Measurements from ENCODE around the gene NPFF.
A peak's percentile ranks its signal among the peaks of the same experiment; 100 is the strongest.

NPFF gene

GRCh38 chr12:53504004-53504920 lies 3.0 kb downstream of the NPFF start:
- no peak for TF ChIP-seq CTCF (IDR thresholded peaks at IDR 0.05; ENCODE audit: low read depth, low read length)
- no peak overlapping the region for H3K4me3 ChIP-seq (ENCODE audit: low read depth, low read length)

DNA sequence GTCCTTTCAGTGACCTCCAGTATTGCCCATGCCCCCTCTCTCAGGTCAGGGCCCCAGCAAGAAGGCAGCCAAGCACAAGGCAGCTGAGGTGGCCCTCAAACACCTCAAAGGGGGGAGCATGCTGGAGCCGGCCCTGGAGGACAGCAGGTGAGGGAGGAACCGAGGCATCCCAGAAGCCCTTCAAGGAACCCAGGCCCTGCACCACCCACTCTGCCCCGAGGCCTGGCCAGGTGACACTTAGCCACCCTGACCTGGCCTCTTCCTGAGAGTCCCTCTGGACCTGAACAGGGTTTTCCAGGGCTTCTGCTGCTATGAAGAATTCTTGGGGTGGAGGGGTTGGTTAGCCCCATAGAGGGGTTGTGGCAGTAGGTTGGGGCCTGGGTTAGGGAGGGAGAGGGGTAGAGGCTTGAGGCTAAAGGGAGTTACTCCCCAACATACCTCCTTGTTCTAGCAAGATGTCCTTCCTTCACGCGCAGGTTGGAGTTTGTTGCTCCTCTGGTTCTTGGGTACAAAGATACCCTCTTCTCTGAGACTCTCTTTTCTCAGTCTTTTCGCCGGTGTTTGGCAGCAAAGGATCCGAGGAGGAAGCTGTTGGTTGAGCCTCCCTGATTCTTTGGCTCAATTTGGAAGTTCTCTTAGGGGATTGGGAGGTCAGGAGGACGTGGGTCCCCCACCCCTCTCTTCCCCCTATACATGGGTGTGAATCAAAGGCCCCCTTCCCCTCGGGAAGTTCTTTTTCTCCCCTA lies 4.1 kb downstream of the NPFF start:
- H3K4me3 ChIP-seq (ENCODE audit: low read depth, low read length), result no peak overlapping the region
- no peak for TF ChIP-seq CTCF (IDR thresholded peaks at IDR 0.05; ENCODE audit: low read depth, low read length)

GRCh38 chr12:53502331-53502730 lies 5.0 kb downstream of the NPFF start:
- TF ChIP-seq CTCF (IDR thresholded peaks at IDR 0.05; ENCODE audit: low read depth, low read length), result no peak
- H3K4me3 ChIP-seq (ENCODE audit: low read depth, low read length), result peak overlapping the region; percentile 63

- TF ChIP-seq CTCF (IDR thresholded peaks at IDR 0.05; ENCODE audit: low read depth, low read length), result no peak
- peak overlapping the region; percentile 63 for H3K4me3 ChIP-seq (ENCODE audit: low read depth, low read length)
These were observed 5.6 kb downstream of the NPFF start for GRCh38 chr12:53501615-53502181.

DNA sequence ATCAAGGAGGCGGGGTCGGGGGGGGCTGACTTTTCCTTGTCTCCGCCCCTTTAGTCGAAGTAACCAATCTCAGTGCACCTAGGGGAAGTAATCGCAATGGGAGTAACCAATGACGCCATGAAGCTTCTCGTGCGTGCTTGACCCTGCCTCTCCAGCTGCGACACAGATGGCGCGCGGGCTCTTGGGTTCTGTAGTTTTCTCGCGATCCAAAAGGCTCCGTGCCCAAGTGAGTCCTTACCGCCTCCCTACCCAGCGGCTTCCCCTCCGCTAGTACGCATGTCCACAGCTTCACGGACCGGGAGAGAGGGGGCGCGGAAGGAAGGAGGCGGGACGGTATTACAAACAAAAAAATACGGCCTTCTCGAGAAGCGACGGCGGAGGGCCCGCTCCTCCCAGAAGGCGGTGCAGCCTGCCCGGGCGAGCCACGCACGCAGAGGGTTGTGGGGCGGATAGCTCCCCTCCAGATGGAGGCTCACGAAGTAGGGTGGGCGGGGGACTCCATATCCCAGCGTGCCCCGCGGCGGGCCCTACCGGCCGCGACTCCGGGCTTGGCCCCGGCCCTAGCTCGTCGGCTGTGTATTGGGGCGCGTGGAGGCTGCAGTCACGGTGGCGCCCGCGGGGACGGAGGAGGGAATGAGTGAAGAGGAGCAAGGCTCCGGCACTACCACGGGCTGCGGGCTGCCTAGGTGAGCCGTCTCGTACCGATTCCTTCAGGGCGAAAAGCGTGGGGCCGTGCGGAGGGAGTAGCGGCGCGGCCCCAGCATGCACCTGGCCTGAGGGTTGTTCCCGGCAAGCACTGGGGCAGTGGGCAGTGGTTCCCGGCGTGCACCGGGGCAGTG lies 6.3 kb downstream of the NPFF start, which contains the start of gene TARBP2:
TSS of gene TARBP2 (plus strand) at position 508 of the 839 bp plus-strand sequence. CDS start at position 634, 126 bp downstream.
- no peak for TF ChIP-seq CTCF (IDR thresholded peaks at IDR 0.05; ENCODE audit: low read depth, low read length)
- H3K4me3 ChIP-seq (ENCODE audit: low read depth, low read length), result peak within 1 kb of the TSS; percentile 63

DNA sequence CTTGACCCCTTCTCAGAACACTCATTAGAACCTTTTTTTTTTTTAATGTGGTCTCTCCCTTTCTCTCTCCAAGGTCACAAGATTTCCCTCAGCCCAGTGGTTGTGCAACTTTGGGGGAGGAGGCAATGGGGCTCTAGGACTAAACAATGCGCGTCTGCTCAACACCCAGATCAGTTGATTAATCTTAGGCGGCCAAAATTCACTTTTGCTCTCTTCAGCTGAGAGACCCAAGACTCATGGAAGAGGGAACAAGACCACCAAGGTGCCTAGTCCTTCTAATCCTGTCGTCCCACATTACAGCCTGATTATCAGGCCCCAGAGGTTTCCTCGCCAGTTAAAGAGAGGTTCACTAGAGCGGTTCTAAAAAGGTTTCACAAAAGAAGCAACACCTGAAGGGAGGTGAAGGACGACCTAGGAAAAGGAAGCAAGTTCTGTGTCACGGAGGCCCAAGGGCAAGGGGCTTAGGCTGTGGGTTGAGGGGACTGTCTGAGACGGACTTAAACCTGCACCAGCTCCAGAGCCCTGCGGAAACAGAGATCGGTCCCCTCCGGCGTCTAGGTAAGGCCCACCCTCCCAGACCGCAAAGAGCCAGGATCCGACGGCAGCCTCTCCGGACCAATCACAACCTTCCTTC lies 7.0 kb downstream of the NPFF start:
- peak overlapping the region; percentile 63 for H3K4me3 ChIP-seq (ENCODE audit: low read depth, low read length)
- no peak for TF ChIP-seq CTCF (IDR thresholded peaks at IDR 0.05; ENCODE audit: low read depth, low read length)

Measured in WI38 (cell line).